ENCODE measurements around the gene ATP13A5. TPM values are rescaled to one million over a fixed set of nuclear protein-coding genes. Genes with fewer than 3 reads are reported as not detected.

The ATP13A5 gene
- total RNA-seq, 1 donor from 2014 or later, result not detected

DNA sequence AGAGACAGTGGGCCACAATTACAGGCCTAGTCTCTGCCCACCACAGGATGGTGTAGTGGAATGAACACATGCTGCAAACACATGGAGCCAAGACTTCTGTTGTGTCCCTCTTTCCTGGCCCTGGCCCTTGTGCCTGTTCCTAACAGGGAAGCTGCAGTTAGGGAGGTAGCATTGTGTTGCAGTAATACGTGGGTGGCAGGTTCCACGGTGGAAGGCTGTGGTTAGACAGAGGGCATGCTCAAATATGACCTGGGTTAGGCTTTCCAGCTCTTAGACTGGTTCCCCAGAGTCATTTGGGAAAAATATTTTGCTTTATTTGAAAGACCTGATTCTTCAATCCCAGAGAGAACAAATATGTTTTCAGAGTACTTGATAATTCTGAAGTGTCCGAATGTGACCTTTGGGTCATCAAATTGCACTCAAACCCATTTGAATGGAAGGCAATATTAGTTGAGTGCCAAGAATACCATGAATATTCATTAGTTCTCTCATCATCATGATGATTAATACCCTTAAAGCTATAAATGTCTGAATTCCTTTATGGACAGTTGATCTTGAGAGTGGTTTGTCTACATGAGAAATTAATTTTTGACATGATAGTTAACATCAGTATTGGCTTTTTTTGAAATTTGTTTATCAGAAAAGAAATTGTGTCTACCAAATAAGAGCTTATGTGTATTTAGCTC lies 109.1 kb downstream of the ATP13A5 start:
- no peak for DNase-seq (ENCODE audit: low read depth in 2 of 2)

DNA sequence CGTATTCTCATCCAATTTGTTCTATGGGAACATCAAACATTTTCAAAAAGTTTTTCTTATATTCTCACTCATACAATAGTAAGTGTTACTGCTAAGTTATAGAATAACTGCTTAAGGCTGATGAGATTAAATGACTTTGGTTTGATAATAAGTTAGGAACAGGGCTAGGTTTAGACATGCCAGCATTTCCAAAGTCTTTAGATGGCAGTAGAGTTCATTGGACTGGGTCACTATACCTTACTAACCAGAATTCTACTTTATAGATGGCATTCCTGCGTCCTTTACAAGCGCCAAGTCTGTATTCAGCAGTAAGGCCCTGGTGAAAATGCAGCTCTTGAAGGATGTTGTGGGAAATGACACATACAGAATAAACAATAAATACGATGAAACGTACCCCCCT lies 115.8 kb downstream of the ATP13A5 start:
- DNase-seq (ENCODE audit: low read depth in 2 of 2), result no peak

- DNase-seq (ENCODE audit: low read depth in 2 of 2), result no peak
These were observed 116.6 kb downstream of the ATP13A5 start for GRCh38 chr3:193261970-193262369.

DNA sequence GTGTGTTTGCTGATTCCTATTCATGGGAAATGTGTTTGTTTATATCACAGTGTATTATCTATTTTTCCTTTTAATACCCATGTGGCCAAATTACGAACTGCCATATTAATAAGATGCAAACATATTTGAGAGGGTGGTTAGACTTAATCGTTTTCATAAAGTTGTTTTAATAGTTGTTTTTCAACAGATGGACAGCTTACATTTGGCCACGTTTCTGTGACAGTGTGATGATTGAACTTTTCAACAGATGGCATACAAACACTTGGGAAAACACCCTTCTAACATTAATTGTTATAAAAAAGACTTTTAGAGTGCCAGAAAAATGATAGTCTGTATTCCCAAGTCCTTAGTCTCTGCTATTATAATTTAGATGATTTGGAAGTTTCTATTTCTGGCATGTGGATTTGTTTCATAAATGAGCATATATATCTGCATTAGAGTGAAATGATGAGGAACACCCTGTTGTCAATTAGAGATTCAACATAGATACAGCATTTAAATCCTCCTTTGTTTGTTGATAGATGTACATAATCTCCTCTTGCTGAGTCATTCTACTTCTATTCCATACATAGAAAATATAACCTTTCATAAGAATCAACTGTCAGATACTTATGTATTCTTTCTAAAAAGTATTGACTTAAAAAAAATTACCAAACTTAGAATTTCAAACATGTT lies 124.4 kb downstream of the ATP13A5 start:
- no peak for DNase-seq (ENCODE audit: low read depth in 2 of 2)

DNA sequence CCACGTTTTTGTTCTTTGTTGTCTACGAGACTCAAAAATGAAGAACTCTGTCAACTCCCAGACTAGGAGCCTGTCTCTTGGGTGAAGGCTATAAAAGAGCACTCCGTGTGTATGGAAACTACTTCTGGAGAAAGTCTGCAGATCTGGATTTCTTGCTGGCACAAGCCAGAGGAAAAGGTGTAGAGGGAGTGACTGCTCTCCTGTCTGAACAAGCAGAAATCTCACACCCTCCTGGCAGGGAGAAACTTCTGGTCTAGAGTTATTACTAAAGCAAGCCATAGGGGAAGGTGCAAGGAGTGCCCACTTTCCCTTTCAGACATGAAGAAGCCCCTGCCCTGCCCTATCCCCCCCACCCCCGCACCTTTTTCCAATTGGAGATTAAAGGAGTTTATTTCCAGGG lies 128.1 kb downstream of the ATP13A5 start:
- DNase-seq (ENCODE audit: low read depth in 2 of 2), result no peak

GRCh38 chr3:193248848-193249468 lies 129.6 kb downstream of the ATP13A5 start:
- no peak for DNase-seq (ENCODE audit: low read depth in 2 of 2)

GRCh38 chr3:193243571-193243970 lies 135.0 kb downstream of the ATP13A5 start:
- DNase-seq (ENCODE audit: low read depth in 2 of 2), result no peak

DNA sequence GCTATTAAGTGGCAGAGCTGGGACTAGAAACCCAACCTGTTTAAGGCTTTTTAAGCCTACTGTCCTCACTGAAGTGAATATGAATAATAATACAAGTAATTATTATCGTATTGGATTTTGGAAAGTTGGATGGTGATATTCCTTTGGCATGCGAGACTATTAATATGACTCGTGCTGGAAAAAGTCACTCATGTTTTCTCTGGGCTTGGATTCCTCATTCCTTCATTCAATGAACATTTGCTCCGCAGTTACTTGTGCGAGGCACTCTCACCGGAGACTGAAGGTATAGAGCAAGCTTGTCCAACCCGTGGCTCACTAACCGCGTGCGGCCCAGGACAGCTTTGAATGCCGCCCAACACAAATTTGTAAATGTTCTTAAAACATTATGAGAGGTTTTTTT lies 136.8 kb downstream of the ATP13A5 start:
- DNase-seq (ENCODE audit: low read depth in 2 of 2), result no peak

DNA sequence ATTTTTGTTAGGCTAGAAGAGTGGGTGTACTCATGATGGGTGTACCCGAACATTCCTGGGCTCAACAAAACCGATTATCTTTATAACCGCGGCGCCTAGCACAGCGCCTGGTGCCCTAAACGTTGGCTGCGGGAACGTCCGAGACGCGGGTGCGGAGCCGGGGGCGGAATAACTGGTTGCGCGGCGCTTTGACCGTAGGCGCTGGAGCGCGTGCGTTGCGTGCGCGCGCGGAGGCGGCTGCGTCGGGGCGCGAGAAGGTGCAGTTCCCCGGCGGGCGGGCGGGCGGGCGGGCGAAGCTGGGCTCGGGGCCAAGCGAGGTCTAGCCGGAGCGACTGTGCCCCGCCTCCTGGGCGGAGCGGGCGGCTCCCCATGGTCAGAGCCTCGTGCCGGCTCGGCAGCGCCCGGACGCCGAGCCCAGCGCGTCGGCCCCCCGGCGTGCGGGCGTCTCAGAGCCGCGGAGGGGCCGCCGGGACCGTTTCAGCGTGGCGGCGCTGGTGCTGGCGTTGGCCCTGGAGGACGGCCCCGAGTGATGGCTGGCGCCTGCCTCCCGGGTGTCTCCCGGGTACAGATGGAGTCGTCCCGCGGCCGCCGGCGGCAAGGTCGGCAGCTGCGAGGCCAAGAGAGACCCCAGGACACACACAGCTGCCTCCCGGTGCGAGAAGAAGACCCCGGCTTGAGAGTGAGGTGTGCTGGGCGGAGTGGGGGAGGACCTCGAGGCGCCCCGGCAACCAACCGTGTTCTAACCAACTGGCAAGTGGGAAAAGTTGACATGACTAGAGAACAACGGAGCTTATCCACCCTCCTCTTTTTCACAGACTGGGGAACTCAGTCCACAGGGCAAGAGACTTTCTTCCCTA lies 137.5 kb downstream of the ATP13A5 start, which contains the start of gene PLAAT1:
PLAAT1 (plus strand) TSS at position 373 of the 857 bp plus-strand sequence. CDS start 14,429 bp downstream, outside the sequence.
- DNase-seq (ENCODE audit: low read depth in 2 of 2), result peak; percentile 47 to 67

GRCh38 chr3:193240436-193240849 lies 138.1 kb downstream of the ATP13A5 start:
- DNase-seq (ENCODE audit: low read depth in 2 of 2), result peak in 1 of 2 donors; percentile 20

GRCh38 chr3:193237030-193237429 lies 141.5 kb downstream of the ATP13A5 start:
- no peak for DNase-seq (ENCODE audit: low read depth in 2 of 2)

- DNase-seq (ENCODE audit: low read depth in 2 of 2), result no peak
These were observed 142.0 kb downstream of the ATP13A5 start for GRCh38 chr3:193236599-193236998.

DNA sequence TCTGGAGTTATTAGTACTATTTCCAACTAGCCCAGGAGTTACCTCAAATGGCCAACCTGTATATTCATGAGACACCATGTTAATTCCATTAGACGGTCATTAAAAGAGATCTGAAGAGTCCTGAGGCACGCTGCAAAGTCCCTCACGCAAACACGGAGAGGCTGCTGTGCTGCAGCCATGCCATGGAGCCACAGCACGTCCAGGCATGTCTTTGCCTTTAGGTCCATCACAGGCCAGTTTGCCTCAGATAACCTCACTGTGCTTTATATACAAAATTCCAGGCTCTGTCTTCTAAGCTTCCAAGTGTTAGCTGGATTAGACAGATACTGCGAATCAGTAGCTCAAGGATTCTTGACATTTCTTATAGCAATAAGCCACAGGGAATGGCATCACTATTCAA lies 147.4 kb downstream of the ATP13A5 start:
- DNase-seq (ENCODE audit: low read depth in 2 of 2), result peak in 1 of 2 donors; percentile 0

DNA sequence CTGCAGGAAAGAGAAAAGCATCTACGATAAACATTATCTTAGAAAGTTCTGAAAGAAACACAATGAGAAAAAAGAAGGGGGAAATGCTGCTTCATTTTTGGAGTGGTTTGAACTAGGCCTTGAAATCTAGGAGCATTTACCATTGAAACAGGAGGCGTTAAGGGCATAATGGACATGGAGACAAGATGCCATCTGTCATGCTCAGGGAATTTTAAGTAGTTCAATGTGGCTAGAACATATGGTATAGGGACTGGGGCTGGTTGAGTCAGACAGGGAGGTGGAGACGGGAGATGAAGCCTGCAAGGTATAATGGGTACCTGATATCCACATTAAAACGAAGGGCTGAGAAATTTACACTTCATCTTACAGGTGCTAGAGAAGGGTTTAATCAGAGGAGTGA lies 147.9 kb downstream of the ATP13A5 start:
- no peak for DNase-seq (ENCODE audit: low read depth in 2 of 2)

DNA sequence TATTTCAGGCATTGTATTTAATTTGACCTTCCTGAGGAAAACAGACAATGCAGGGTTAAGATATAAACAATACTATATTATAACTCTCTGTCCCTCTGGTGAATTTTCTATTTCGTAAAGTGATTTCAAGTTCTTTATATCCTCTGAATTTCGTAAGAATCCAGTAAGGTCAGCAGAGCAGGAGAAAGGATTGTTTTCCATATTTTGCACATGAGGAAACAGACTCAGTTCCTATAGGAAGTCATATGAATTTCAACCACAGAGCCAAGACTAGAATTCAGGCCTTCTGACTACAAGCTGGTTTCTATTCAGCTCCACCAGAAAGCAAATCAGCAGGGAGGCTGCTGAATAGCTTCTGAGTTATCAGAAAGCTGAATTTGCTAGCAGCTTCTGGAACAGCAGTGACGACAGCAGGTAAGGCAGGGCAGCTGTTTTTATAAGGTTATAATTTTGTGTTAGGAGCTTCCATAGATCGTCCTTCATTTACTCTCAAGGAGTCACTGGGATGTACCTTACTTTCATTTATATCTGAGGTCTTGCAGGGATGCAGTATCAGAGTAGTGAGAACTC lies 148.6 kb downstream of the ATP13A5 start:
- peak; percentile 45 to 52 for DNase-seq (ENCODE audit: low read depth in 2 of 2)

DNA sequence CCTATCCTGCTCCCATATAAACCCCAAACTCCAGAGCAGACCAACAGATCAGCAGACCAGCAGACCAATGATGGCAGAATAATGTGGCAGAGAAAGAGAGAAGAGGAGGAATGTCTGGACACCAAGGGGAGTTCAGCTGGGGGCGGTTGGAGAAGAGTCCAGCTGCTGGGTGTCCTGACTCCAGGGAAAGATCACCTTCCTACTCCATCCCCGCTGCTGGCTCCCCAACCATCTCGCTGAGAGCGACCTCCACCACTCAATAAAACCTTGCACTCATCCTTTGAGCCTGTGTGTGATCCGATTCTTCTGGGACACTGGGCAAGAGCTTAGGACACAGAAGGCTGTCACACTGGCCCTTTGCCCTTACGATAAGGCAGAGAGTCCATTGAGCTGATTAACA lies 150.3 kb downstream of the ATP13A5 start:
- DNase-seq (ENCODE audit: low read depth in 2 of 2), result no peak

- no peak for DNase-seq (ENCODE audit: low read depth in 2 of 2)
These were observed 153.0 kb downstream of the ATP13A5 start for GRCh38 chr3:193225302-193226125.
